Left lobe of liver (tissue), 2 donors: ENCODE measurements around the gene SERPINA5. TPM values are rescaled to one million over a fixed set of nuclear protein-coding genes. Genes with fewer than 3 reads are reported as not detected.

ENCODE experiments used
- ATAC-seq: fragments of 200-7000 bp; cut with Tn5 transposase; one replicate; pipeline ENCODE4 v1.9.1; 2020; ENCODE audit warnings: mild to moderate bottlenecking, moderate library complexity
- DNase-seq: peaks from one replicate; pipeline ENCODE4 v3.0.0-alpha.2; 2020; ENCODE audit warnings: low spot score
- total RNA-seq: library from RNA; stranded (reverse); gene quantifications from one replicate; pipeline ENCODE4 v1.2.1, GENCODE V29; 2021
- donor health status: DM: no; HTN: no; CAD: no; lungs with moderate emphysema.
- donor health status: DM: no; HTN: yes; CAD: no.

Gene SERPINA5, protein sequence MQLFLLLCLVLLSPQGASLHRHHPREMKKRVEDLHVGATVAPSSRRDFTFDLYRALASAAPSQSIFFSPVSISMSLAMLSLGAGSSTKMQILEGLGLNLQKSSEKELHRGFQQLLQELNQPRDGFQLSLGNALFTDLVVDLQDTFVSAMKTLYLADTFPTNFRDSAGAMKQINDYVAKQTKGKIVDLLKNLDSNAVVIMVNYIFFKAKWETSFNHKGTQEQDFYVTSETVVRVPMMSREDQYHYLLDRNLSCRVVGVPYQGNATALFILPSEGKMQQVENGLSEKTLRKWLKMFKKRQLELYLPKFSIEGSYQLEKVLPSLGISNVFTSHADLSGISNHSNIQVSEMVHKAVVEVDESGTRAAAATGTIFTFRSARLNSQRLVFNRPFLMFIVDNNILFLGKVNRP
- 216 TPM for total RNA-seq

DNA sequence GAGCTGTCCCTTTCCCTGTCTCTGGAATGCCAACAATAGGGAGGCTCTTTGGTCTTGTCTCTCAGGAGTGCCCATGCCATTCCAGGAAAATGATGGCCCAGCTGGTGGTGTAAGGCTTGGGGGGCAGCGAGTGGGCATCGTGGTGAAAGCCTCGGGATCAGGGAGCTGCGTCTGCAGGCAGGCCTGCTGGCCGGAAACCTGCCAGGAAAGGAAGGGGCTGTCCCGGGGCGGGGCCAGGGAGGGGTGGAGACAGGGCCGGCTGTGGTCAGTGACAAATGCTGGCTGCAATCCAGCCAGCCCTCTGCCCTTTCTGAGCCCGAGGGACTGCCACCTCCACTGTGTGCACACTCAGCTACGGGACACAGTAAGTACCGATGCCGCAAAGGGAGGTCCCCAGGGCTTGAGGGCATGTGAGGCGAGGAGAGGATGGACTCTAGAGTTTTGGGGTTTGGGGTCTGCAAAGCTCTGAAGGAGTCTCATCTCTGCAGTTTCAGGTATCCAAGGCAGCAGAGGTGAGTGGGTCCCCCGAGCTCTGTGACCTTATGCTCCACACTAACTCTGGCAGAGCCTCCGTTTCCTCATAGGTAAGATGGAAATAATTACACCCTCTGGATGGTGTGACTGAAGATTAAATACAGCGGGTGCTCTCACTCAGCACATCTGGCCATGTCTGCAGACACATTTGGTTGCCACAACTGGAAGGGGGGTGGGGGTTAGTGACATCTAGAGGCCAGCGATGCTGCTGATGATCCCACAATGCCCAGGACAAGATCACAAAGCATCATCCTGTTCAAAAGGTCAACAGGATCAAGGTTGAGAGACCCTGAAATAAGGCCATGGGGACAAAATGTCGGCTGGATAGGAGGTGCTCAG, at the start of gene SERPINA5:
SERPINA5 (plus strand) TSS at position 300 of the 873 bp plus-strand sequence. CDS start 5,937 bp downstream, outside the sequence.
- peak; percentile 96 for DNase-seq
- ATAC-seq = peak; percentile 80

DNA sequence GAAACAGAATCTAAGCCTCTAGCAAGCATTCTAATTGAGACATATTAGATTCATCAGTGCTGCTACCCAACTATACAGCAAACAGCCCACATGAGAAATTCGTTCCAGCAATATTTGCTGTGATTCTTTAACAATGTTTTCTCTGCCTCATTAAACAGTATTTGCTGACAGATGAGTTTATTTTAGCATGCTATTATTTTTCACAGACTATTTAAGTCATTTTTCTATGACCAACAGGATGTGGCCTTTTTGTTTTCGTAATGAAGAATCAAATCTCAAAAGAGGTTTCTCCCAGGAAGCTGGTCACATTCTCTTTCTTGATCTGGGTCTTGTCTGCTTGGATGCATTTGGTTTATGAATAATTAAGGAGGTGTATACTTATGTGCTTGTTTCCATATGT, 48.8 kb upstream of the SERPINA5 start:
- no peak for ATAC-seq

DNA sequence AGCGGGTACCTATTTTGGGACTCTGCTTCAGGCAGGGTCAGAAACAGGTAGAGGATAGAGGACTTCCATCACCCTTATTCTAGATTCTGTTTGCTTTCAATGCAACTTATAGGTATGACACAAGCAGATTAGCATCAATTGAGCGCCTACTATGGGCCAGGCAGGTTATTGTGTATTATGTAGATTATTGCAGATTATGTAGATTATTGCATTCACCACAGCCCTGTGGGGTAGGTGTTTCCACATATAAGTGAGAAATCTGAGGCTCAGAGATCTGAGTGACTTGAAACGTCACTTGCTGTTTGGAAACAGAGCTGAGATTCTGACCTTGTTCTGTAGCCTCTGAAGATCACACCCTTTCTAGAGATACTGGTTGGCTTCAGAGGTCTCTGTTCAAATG, 45.7 kb upstream of the SERPINA5 start:
- DNase-seq (no peak), ATAC-seq (no peak)

More for the DNA sequence above, 48.8 kb upstream of the SERPINA5 start:
- DNase-seq = no peak

DNA sequence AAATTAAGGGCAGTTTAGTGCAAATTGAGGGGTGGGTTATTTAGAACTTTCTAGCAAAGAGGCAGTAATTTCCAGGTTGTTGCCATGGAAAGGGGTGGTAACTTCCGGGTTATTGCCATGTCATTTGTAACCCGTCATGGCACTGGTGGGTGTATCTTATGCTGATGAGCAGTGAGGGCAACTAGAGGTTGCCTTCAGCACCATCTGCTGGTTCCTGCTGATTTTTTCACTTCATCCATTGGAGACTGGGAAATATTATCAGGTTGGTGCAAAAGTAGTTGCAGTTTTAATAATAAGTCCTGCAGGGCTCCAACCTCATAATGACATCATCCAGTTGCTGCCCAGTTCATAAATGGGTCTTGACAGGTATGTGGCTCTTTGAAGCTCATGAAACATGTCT, 44.4 kb upstream of the SERPINA5 start:
- peak; percentile 92 for ATAC-seq
- DNase-seq = peak; percentile 52

DNA sequence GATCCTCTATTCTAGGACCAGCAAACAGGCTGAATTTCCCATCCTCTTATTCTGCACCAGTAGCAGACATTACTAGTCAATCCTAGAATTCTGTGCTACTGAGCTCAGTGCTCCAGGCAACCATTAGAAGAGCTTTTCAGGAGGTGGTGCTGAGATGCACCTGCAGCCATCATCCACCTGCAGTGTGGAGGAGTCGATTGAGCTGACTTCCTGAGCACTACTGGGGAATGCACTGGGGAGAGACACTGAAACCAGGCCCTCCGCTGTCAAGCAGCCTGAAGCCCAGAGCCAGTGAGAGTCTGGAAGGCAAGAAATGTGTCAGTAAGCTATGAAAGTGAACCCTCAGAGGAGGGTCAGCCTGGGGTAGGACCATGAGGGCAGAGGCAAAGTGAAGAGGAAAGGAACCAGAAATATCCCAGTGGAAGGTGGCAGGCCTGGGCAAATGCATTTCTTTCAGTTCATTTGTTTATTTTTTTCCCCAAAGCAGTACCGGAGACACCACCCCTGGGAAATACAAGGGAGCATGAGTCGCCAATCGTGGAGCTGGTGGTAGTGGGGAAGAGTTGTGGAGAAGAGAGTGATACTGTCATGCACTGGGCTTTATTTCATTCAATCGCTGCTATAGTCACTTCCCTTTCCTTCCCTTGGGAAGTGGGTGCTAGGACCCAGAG, 43.0 kb upstream of the SERPINA5 start:
- ATAC-seq (no peak), DNase-seq (no peak)

DNA sequence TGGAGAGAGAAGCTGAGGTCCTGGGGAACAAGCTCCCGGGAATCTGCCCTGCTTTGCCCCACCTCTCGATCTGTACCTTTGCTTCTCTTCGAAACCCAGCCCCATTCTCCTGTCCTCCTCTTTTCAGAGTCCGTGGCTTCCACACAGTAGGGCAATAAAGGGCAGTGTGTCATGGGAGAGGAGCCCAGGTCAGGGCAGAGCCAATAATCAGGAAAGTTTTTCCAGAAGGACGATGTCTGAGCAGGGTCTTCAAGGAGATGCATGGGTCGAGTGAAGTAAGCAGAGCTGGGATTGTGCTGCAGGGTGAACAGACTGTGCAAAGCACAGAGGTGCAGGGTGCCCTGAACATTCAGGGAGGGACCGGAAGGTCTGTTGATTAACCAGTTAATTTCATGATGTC, 42.0 kb upstream of the SERPINA5 start:
- DNase-seq = peak; percentile 31

DNA sequence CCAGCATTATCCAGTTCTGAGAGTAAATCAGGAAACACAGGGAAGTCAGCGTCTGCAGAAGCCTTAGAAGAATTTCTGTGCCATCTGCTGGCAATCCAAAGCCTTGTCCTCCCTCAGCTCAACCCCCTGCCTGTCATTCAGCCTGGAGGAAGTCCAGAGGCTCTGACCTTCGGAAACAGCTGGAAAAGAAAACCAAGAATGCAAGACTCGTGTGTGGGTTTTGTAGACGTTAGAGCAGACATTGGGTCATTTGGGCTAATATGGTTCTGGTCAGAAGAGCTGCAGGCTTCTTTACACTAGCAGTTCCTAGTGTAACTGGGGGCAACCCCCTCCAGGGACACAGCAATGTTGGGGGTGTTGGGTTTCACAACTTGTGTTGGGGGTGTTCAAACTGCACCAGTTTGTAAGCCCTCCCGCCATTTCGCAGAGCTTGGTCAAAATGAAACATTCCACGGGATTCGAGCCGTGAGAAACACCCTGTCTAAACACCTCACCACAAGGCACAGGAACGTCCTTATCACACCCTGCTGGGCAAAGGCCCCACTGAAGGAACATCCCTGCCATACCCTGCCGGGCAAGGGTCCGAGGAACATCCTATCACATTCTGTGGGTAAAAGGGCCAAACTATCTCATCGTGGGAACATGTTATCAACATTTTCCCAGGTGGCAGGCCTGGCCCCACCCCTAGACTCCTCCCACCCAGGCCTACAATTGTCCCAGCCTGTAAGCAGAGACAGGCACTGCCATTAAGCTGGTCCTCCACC, 41.0 kb upstream of the SERPINA5 start:
- ATAC-seq (peak; percentile 34), DNase-seq (peak; percentile 41)

More for the DNA sequence above, 42.0 kb upstream of the SERPINA5 start:
- no peak for ATAC-seq

DNA sequence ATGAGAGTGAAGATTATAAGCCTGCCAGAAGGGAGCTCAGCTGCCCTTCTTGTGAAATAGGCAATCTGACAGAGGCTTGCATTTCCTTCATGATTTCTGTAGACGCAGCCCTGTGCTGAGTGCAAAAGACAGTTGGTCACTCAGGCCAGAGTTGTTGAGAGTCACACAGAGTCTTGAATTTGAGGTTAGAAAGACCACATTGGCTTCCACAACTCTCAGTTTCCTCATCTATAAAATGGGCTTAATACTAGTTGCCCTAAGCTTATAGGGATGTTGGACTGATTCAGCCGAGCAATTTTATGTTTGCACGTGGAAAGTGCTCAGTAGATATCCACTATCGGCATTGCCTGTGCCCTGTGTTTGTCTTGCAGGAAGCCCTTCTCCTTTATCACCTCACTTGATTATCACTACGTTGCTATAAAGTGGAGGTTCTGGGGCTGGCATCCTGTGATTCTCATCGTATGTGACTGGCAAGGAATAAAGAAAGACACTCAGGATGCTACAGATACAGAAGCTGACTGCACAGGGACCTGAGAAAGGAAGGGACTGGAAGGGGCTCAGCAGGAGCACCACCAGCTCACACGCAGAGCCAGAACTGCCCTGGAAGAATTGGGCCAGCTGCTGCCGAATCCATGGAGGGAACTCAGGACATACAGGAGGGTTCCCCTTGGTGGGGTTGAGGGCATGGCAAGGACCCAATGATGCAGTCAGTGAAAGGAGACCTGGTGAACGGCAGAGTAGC, 39.8 kb upstream of the SERPINA5 start:
- ATAC-seq (no peak), DNase-seq (no peak)

DNA sequence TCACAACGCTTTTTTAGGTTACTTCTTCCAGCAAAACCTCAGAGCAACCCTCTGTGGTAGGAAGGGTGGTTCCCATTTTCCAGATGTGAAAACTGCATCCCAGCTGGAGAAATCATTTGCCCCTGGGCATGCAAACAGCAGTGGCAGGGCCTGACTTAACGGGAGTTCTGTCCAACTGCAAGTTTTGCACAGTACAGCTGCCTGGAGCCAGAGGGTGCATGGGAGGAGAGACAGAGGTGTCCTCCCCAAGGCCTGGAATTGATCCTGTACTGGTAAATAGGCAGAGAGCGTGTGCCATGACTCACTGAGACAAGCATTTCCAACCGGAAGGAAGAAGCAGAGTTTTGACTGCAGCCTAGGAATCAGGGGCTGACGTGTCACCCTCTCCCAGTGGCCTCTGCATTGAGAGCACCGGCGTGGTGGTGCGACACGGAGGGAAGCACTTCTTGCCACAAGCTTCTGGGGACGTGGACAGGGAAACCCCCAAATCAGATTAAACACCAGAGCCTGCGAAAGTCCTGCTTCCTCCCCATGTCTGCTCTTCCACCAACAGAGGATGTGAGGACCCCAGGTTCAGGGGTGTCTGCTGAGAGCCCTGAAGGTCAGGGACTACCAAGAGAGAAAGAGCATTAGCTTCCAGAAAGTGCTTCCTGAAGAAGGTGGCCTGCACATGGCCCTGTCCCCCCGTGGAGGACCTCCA, 39.0 kb upstream of the SERPINA5 start:
- no peak for ATAC-seq
- DNase-seq = no peak

DNA sequence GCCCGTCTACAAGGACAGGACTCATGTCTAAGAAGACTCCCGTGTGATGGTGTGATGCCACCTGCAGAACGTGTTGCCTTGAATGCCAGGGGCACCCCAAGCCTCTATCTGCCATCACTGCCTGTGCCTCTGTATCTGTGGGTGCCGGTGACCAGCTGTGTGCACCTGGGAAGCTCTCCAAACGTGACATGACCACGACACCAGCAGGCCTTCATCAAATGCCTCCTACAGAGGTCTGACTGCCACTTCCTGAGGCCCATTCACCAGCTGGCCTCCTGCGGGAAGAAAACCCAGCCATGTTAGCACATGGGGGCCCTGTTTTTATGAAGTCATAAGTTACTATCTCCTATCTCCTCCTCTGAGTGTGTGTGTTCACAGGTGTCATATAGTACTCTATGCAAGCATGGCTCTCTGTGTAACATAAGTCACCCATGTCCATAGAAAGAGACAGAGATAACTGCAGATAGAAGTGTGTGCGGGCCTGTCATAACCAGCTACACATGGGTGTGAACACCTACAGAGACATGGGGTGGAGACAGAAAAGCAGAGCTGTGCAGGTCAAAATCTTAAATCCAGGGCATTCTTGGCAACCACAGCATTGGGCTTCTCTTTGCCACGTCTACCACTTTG, 38.3 kb upstream of the SERPINA5 start:
- no peak for ATAC-seq
- DNase-seq = no peak

DNA sequence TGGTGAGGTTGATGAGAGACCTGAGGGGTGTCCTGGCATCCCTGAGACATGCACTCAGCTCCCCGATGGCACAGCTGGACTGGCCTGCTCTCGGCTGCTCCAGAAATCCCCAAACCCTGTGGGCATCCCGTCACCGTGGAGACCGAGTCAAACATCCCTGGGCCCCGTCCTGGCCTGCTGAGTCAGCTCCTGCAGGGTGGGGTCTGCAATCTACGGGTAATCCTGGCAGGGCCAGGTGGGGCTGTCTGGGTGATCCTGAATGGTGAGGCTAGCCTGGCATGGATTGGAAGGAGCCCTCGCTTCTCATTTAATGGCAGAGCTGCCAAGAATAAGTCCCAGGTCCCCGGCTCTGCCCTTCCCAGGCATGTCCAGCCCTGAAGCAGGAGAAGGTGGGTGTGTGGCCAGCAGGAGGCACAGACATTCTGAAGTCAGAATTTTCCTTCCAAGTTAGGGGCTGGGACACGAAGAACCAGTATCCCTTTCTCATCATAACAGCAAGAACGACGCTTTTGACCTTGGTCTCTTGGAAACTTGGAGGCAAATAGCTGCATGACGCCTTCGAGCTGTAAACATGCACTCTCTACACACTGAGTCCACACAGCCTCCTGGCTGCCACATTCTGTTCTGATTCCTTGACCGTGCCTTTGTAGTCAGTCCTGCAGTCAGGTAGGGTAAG, 37.6 kb upstream of the SERPINA5 start:
- DNase-seq (peak; percentile 38), ATAC-seq (no peak)

DNA sequence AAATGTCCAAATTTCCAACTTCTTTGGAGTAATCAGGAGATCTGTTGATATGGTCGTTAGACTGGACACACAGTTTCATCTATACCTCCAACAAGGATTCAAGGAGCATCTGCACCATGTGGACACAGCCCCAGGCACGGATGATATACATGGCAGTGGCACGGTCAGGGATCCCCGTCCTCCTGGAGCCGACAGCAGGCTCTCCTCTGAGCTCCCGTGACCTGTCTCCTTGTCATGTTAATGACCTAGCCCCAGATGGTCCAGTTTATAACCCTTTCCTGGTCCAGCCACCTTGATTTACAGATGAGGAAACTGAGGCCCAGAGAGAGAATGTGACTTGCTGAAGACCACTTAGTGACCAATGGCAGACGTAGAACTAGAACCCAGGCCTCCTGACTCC, 36.5 kb upstream of the SERPINA5 start:
- DNase-seq (no peak), ATAC-seq (no peak)

DNA sequence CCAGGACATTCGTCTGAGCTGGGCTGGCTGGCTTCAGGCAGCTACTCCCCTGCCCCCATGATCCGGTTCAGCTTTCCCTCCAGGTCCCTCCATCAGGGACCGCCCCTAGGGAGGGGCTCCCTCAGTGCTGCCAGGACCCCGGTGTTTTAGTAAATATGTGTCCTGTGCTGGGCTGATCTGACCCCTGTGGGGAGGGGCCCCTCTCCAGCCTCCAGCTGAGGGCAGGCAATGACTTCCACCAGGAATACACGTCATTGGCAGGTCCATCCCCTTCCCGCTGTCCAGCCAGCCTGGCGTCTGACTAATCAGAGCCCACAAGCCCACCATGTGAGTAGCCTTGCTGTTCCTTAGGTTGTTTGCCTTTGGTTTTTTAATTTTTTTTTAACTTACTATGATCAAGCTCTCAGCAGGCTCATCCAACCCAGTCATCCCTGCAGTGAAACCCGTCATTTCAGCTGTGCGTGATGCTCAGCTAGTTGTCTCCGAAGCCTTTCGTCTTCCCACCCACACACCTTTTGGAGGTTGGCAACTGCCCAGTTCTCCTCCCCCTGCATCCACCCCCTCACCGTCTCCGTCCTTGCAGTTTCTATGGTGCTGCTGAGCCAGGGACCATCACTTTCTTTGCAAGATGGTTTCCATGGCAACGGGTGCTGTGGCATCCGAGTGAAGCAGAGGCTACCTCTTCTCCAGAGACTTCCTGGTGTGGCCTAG, 35.9 kb upstream of the SERPINA5 start:
- DNase-seq = no peak

DNA sequence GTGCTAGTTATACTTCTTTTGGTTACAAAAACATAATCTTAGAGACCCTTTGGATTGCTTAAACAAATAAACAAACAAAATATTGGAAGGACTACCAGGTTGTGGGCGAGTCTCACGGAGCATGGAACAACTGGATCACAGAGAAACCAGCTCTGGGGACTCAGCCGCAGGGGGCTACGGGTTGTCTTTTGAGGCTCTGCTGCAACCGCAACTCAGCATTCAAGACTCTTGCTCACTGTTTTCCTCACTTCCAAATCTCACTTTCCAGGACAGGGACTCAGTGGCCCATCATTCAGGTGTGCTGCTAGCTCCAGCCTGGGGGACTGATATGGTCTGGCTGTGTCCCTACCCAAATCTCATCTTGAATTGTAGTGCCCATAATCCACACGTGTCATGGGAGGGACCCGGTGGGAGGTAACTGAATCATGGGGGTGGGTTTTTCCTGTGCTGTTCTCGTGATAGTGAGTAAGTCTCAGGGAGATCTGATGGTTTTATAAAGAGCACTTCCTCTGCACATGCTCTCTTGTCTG, 34.0 kb upstream of the SERPINA5 start:
- no peak for DNase-seq
- no peak for ATAC-seq

More for the DNA sequence above, 35.9 kb upstream of the SERPINA5 start:
- no peak for ATAC-seq

DNA sequence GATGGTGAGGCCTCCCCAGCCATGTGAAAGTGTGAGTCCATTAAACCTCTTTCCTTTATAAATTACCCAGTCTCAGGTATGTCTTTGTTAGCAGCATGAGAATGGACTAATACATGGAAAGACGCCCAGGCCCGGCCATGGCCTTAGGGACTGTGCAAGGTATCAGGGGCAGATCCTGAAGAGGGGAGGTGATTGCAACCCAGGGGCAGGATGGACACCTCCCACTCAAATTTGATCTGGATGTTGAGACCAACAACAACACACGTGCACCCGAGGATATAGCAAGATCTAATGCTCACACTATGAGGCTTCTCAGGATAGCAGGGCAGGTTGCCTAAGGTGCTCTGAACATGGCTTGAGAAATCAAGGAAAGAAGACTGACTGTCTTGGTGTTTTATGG, 33.5 kb upstream of the SERPINA5 start:
- ATAC-seq = no peak
- no peak for DNase-seq

DNA sequence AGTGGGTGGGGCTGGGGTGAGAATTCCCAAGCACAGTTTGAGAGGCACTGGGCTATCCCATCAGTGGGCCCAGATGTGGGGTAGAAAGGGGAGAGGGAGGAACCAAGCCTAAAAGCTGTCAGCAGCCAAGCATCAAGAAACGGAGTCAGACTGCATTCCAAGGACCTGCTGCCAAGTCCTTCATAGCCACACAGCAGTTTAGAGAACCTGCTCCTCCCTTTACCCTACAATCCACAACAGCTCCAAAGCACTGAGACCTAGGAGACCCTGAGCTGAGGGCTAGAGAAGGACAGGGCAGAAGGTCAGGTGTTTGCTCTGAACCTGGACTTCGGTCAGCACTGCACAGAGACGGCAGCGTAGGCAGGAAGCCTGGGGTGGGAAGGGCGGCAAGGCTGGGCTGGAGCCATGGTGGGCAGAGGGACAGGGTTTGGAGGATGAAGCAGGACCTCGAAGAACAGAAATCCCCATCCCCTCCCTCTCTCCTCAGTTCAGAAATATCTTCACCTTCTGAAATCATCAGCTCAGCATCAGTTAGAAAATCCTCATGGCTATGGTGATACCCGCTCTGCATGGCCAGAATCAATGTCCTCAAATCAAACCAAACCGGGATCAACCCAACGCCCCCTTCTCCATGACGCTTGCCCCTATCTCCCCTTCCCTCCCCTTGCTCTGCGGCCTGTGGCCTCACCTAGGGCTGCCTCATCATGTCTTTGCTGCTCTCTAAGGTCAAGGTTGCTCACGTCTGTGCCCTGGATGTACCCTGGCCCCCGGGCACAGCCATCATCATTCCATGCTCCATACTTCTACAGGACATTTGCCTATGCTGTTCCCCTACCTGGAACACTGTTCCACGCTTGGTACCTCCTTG, 32.9 kb upstream of the SERPINA5 start:
- DNase-seq = no peak

More for the DNA sequence above, 32.9 kb upstream of the SERPINA5 start:
- peak; percentile 82 for ATAC-seq
